Stimulated activated CD4-positive, alpha-beta T cell treated with anti-CD3 and anti-CD28 coated beads, Interleukin-12 subunit alpha, Interleukin-12 subunit beta, amount 100 ng/mL, for 4 hours (primary cell): ENCODE data around the gene SPATS2L.
"Not testable (repeated sequence)": the region's sequence is repeated elsewhere in the genome, so short reads cannot be mapped to it uniquely, and the experiment has no call there.

Source experiments
- DNase-seq: peaks from one replicate; pipeline ENCODE4 v3.0.0-alpha.2; 2020

The SPATS2L gene

DNA sequence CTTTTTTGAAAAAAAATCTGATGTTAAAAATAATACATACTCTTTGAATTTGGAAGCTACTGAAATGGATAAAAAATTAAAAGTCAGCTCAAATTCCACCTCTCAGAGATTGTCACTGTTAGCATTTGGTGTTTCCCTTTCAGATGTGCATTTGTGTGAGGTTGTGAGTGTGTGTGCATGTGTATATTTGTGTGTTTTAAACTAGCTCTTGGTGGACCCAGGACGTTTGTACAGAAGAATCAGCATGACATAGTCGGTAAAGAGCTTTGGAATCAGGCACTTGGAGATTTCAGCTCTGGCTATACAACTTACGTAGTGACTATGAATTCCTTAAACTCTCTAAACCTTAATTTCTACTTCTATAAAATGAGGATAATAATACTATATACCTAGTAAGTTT, 14.5 kb downstream of the SPATS2L start:
- DNase-seq, result no peak

DNA sequence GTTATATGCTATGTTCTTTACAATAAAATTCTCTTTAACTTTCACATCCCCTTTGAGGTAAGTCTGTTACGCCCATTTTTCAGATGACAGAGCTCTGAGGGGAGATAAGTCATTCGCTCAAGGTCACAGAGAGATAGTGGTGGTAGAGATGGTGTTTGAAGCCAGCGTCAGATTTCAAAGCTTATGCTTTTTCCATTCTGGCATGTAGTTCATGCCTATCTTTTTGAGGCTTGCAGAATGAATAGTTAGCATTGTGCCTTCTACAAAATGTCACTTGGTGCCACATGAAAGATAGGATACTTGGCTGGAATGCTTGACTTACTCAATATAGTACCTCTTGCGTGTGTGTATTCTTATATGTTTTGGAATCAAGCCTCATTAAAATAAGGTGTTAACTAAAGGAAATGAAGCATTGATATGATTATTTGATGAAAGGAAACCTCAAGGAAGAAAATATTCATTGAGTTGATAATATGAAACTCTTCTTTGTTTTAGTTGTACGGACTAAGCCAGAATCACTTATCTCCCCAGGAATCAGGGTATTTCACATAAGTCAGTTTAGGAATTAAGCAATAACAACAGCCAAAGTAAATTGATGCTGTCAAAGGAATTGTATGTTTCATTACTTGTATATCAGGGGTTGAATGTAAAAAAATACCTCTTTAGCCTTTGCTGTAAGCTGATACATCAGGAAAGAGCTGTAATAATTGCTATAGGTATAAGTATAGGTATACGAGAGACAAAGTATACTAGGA, 15.5 kb downstream of the SPATS2L start:
- DNase-seq, result no peak

DNA sequence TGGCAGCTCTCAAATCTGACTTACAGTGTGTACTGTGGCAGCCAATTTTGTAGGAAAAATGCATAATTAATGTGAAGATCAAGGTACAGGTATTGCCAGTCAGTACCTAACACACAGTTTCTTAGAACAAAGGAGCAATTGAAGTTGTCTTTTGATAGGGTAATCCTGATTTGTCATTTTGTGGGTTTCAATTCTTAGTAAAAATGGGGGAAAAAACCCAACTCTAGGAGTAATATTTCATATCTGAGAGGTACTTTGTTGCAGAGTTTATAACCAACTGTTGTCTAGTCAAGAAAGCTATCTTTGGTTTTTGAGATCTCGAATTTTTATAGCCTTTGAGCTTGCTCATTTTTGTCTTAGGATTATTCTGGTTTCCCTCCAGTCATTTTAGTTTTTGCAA, 16.1 kb downstream of the SPATS2L start:
- DNase-seq, result no peak

DNA sequence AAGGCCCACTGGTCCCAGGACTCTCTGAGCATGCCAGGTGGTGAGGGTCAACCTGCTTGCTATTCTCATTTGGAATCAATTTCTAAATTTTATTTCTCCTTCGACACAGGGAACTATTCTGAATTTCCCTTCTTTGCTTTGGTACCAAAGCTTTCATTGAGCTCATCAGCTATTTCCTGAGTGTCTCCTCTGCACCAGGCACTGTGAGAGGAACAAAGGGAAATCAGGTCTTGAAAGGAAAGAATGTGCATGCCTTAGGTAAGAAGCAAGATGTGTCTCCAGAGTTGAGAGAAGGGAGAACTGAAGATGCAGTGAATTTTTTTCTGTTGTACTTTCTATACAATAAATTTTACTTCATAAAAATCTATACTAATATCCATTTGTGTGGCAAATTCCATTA, 17.9 kb downstream of the SPATS2L start:
- DNase-seq, result no peak

DNA sequence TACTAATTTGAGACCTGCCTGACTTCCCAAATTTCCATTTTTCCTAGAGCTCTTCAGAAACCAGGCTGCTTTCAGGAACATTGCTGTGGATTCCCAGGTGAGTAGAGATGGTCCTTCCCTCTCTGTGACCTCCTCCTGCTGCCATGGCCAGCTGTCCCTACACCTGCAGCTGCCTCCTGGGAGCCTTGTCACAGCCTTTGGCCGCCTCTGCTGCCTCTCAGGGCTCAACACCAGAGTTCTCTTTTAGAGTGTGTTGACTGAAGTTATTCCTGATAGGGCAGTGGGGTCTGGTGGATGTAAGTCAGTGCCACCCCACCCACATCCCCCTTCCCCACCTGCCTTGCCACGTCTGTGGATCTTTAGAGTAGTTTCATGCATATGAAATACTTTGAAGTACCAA, 22.9 kb downstream of the SPATS2L start:
- no peak for DNase-seq

DNA sequence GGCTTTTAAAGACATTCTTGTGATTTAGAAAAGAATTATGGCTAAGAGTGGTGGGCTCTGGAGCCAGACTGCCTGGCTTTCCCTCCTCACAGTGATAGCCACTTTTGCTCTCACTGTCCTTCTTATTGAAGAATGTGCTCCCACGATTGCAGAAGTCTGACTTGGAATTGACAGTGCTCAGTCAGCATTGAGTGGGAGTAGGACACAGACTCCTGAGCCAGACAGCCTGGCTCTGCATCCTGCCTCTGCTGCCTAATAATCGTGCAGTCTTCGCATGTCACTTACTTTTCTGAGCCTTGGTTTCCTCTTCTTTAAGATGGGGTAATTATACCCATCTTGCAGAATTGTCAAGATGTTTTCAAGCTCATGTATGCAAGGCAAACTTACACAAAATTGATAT, 23.3 kb downstream of the SPATS2L start:
- no peak for DNase-seq

DNA sequence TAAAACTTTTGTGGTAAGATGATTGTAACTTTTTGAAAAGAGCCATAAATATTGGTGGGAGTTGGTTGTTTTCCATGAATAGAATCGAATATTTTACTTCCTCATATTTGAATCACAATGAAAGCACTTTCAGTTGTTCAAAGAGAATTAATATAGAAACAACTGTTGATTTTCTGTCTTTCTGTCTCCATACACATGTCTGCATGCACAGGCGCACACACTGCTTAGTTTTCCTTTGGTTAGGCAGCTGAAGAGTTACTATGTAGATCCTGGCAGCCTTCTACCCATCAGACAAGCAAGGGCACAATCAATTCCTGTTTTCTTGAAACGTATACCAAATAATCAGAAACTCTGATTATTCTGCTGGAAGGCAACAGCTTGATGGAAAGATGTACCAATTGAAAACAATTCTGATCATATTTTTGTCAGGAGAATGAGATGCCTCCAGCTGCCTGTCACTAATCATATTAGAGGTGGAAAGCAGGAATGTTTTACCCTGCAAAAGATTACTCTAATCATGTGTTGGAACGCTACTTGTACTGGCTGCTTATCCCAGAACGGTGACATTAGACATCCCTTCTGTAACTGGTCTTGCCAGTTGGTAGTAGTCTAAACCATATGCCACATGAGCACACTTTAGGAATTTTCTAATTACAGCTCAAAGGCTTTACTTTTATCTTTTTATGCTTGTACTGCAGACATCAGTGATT, 24.0 kb downstream of the SPATS2L start:
- DNase-seq, result no peak

DNA sequence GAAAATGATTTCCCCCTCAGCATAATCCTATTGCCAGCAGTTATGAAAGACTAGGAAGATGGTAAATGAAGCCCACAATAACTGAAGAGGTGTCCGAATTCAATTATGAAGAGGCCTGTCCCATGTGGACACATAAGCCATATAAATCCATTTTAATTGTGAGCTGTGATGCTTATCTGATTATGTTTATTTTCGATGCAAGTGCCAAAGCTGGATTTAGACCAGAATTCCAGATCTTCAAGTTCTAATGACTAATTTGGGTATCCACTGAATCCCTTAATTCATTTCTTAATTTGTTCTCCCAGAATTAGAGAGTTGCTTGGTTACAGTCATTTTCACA, 24.5 kb downstream of the SPATS2L start:
- DNase-seq, result no peak

DNA sequence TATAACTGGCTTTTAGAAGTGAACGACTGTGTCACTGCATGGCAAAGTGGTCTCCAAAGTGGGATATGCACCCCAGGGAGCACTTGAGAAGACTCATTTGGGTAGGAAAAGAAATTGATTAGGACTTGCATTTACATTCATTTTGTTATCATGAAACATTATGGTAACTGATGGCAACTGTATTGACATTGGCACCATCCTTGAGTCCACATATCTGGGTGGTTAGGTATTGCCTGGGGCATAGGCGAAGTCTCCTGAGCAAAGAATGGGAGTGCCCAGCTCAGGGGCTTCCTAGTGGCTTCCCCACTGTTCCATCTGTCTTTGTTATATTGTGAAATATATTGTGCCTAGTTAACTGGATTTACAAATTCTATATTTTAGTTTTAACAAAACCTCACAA, 29.2 kb downstream of the SPATS2L start:
- DNase-seq, result no peak

DNA sequence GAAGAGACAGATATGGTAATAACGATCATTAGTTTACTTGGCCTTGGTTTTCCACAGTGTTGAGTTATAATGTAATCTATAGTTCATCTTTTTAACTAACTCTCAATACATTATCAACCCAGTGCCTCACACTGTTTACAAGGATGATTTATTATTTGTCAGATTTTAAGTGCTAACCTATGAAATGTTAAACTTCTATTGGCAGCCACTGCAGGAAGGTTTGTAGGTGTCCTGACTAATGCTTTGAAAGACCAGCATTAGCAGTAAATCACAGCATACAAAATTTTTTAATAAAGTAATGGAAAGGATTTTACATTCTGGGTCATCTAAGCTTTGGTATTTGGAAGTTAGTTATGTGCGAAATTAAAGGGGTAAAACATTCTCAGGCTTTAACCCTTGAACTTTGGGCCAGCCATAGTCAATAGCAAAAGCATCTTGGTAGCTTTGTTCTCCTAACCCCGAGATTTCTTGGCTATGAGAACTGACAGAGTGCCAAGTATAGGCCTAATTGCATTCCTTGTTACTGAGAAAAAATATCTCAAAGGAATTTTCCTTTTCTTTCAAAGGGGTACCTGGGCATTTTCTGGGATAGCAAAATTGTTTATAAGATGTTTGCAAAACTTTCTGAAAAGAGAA, 30.6 kb downstream of the SPATS2L start:
- no peak for DNase-seq

DNA sequence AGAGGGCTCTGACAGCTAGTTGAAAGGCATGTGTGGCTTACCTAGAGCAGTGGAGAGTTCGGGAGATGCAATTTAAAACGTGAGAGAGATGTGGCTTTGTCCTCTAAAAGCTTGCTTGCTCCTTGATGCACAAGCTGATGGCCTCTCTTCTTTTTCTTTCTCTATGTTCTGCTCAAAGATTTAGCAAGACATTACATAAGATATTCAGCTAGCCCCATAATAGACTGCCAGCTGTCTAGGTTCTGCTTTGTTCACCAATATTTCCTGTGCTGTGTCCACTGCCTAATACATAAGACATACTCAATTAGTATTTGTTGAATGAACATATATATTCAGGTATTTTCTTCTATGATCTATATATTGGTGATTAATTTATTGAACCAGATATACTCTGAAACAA, 31.1 kb downstream of the SPATS2L start:
- DNase-seq, result no peak

DNA sequence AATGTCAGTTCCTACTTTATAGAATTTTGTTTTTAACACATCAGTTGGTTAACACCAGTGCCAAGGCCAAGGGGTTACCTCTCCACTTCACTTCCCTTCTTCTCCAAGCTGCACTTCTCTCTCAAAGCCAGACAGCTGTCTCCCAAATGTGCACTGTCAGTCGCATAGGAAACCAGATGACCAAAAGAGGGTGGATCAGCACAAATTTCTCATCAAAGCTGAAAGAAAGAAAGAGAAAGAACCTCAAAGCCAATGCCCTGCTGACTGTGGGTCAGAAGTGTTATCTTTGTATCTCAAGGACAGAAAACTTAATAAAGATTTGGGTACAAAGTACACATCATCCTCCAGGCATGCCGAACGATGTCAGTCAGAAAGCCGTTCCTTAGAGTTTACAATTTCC, 32.2 kb downstream of the SPATS2L start:
- no peak for DNase-seq

DNA sequence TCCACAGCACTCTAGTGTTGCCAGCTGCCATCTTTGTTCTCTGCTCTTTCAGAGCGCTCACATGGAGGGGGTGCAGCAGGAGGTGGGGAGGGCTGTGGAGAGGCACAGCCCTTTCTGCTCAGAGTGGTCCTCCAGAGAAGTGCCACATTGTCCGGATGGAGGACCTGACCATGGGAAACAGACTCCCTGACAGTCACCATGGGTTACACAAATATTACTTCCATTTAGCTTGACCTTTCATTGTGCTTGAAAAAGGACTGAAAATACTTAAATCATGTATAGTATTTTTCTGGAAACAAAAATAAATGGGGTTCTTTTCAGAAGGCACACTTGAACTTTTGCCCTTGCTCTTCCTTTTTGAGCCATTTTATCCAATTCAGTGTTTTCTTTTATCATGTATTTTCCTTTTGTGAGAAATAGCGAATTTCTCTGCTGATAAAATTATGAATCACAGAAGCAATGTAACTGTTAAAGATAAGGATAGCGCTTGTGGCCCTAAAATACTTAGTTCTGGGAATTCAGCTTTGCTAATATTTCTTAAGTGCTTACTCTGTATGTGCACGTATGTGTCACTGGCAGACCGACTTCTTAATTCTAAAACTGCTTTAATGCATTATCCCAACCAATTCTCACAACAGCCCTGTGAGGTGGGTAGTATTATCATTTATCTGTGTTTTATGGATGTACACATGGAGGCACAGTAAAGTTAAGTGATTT, 34.2 kb downstream of the SPATS2L start:
- no peak for DNase-seq

DNA sequence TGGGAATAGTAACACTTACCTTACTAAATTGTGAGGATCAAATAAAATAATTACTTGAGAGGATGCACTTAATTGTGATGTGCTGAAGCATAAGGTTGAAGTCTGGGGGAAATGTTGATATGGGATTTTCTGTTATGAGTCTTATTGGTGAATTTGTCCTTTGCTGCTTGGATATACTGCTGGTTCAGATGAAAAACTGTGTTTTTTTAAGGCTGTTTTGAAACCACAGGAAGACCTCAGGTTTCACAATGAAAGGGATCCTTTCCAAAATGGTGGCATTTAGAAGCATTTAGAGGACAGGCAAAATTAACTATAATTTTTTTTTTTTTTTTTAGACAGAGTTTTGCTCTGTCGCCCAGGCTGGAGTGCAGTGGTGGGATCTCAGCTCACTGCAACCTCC, 34.9 kb downstream of the SPATS2L start:
- no peak for DNase-seq

DNA sequence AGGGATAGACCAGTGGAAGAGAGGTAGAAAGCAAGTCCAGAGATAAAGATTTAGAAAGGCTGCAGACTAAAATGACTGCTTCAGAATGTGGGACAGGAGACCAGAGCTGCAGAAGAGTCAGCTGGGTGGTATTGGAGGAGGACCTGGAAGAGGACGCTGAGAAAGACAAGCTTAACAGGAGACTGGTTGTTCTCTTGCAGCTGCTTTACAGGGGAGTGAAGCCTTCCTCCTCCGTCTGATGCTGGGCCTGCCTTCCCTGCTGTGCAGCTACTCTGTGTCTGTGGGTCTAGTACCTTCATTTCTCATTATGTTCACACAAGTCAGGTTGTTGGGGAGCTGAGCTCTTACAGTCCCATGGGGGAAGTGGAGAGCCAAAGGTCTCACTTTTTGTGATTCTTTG, 35.7 kb downstream of the SPATS2L start:
- no peak for DNase-seq

DNA sequence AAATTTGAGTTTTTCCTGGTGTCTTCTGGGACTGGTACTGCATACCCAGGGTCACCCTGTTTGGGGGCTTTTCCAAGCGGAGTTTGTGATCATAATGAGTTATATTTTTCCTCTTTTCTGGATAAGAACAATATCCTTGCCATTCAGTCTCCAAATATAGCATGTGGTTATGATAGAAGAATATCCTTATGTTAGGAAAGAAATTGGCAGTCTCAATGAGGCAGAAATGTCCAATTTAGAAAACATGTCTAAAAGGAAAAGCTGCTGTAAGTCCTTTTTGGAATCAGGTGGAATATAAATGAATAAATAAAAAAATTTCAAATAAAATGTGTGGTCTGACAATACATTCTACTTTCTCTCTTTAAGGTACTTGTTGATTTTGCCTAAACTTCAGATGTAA, 36.2 kb downstream of the SPATS2L start:
- no peak for DNase-seq

DNA sequence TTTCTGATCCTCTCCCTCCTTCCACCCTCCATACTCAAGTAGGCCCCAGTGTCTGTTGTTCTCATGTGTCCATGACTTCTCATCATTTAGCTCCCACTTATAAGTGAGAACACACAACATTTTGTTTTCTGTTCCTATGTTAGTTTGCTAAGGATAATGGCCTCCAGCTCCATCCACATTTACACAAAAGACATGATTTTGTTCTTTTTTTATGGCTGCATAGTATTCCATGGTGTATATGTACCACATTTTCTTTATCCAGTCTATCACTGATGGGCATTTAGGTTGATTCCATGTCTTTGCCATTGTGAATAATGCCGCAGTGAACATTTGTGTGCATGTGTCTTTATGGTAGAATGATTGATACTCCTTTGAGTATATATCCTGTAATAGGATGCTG, 37.7 kb downstream of the SPATS2L start:
- not testable (repeated sequence) for DNase-seq

DNA sequence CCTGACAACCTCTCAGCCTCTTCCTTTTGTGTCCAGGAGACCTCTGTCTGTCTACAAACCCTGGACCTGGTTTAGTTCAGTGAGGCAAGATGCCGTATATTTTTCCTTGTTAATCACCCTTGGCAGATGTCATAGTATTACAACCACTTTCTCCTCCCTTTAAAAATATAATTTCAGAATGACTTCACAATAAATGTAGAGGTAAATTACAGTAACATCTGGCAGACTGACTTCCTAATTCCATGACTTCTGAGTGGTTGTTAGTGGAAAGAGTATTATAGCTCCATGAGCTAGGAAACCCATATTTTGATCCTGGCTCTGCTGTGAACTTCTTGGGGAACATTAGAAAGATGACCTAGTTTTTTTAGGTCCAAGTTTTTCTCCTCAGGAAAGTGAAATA, 39.5 kb downstream of the SPATS2L start:
- no peak for DNase-seq

DNA sequence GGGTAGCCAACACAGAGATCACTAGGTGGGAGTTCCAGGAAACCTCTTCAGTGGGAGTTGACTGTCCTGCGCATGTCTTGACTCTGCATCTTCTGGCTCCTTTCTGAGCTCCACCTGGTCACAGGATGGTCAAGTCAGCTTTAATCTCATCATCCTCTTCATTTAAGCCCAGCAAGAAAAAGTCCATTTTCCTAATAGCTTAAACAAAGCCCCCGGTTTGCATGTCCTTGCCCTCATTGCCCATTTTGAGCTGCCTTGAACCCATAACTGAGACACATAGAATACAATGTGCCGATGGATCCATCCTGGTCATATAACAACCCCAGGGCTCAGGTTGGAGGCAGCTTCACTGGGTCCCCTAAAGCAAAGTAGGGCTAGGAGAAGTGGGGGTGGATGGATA, 40.8 kb downstream of the SPATS2L start:
- DNase-seq, result no peak

DNA sequence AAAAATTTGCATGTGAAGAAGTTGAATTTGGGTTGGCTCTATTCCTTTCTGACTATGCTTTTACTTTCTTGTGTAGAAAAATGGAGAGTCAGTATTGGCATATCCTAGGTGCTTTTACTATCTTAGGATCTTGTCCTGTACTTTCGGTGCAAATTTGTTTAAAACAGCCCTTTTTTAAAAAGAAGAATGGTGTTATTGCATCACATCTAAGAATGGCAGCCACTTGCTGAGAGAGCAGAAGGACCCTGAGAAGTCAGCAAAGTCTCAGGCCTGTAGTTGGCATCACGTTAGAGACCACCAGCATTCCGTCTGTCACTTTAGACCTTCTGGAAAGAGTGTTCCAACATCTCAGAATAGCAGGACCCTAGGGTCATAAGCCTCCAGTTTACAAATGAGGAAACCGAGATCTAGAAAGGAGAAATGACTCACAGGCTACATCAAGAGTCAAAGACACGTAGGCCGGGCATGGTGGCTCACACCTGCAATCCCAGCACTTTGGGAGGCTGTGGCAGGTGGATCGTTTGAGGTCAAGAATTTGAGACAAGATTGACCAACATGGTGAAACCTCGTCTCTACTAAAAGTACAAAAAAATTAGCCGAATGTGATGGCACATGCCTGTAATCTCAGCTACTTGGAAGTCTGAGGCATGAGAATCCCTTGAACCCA, 42.5 kb downstream of the SPATS2L start:
- no peak for DNase-seq

DNA sequence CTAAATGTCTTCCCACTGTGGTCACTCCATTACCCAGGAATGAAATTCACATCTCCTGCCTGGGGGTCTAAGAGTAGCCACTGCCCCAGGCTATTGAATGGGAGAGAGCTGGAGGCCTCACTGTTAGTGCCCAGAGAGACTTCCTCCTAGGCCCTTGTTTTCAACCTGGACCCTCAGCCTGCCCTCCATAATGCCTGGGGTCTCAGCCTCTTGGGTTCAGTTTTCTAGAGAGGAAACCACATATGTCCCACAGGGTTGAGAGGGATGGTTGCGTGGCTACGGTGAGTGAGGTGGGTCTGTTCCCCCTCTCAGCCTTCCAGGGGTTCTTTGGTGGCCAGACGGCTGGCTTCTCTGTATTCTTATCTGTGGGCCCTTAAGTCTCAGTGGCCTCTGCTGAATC, 43.4 kb downstream of the SPATS2L start:
- no peak for DNase-seq

DNA sequence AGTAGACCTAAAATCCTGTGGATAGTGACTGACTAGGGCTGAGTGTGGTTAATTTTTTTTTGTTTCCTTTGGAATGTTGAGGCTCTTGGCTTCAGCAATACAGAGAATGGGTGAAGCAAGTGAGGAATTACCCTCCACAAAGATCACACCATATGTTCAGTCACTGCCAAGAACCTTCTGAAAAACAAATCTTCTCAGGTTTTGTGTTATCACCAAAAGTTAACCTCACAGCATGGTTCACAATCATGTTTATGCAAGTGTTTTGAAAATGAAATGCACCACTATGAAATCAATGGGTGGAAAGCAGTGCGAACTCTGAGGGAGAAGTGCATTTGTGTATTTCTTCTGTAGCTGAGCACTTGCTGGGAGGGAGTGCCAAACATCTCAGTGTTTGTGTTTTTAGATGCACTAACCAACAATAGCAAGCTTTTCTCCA, 44.4 kb downstream of the SPATS2L start:
- DNase-seq, result no peak

DNA sequence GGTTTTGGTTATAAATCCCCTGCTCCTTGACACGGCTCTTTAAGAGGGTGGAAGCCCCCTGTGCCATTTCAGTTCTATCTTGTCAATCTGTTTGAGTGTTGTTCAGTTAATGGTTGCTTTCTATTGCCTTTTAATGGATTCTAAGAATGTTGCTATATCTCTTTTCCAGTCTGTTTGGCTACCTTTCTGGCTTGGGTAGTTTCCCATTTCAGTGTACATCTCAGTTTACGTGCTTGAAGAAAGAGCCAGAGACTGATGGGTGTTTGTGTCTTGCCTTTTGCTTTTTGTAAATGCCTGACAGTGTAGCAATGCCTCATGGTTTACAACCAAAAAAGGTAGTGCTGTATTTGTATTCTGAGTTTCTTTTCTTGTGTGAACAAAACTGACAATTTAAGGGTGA, 45.3 kb downstream of the SPATS2L start:
- DNase-seq, result no peak
